HepG2 (cell line): ENCODE results near the gene POC1B.

Experiments used
- CTCF ChIP-seq: sonication (generic); formaldehyde crosslinking; IDR thresholded peaks from 2 replicates; pipeline ENCODE4 v1.5.0; 2020; ENCODE audit warnings: mild to moderate bottlenecking, missing genetic modification reagents, moderate library complexity
- JUN ChIP-seq: sonication (generic); formaldehyde crosslinking; IDR thresholded peaks from 2 replicates; pipeline ENCODE4 v1.4.0; 2020; ENCODE audit warnings: mild to moderate bottlenecking, missing genetic modification reagents
- TGIF2 ChIP-seq: IDR thresholded peaks from 2 replicates; pipeline ENCODE4 v1.6.1; 2016; ENCODE audit warnings: control low read depth, missing compliant biosample characterization
- ZNF639 ChIP-seq: conservative IDR thresholded peaks from 2 replicates; pipeline ENCODE4 v1.6.1; 2018; ENCODE audit warnings: missing genetic modification reagents

- TF ChIP-seq TGIF2 (no peak), CTCF (CRISPR knock-in tag) (no peak), JUN (CRISPR knock-in tag) (no peak), ZNF639 (CRISPR knock-in tag) (no peak)
Observed at GRCh38 chr12:89568484-89568883, 42.6 kb upstream of the POC1B start.
